ENCODE measurements around the gene NCL. TPM values are rescaled to one million over a fixed set of nuclear protein-coding genes. Genes with fewer than 3 reads are reported as not detected.

Gene NCL
- total RNA-seq, 1 experiment from 2014 or later, result 1,328 TPM

- H3K36me3 ChIP-seq (ENCODE audit: insufficient read depth, low read length, poor library complexity, severe bottlenecking), result no peaks in the 10 kb centered on the region
- TF ChIP-seq EZH2 (IDR thresholded peaks at IDR 0.05; ENCODE audit: borderline replicate concordance, low read depth, low read length, poor library complexity, severe bottlenecking), result no peak
- TF ChIP-seq, protein P1, sequence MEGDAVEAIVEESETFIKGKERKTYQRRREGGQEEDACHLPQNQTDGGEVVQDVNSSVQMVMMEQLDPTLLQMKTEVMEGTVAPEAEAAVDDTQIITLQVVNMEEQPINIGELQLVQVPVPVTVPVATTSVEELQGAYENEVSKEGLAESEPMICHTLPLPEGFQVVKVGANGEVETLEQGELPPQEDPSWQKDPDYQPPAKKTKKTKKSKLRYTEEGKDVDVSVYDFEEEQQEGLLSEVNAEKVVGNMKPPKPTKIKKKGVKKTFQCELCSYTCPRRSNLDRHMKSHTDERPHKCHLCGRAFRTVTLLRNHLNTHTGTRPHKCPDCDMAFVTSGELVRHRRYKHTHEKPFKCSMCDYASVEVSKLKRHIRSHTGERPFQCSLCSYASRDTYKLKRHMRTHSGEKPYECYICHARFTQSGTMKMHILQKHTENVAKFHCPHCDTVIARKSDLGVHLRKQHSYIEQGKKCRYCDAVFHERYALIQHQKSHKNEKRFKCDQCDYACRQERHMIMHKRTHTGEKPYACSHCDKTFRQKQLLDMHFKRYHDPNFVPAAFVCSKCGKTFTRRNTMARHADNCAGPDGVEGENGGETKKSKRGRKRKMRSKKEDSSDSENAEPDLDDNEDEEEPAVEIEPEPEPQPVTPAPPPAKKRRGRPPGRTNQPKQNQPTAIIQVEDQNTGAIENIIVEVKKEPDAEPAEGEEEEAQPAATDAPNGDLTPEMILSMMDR (conservative IDR thresholded peaks at IDR 0.05; ENCODE audit: low read depth, low read length), result no peak
- no TSS peak for BruUV-seq (replicated peaks)
- H3K4me1 ChIP-seq (ENCODE audit: insufficient read depth, low read length, poor library complexity, severe bottlenecking), result no peaks in the 10 kb centered on the region
- no peaks in the 10 kb centered on the region for H3K27me3 ChIP-seq (replicated peaks; ENCODE audit: insufficient read depth, low read depth, low read length, poor library complexity)
- POLR2A ChIA-PET (ENCODE audit: low non-redundant PET), result no interaction called here
- intact Hi-C loops (cut with micrococcal nuclease; ENCODE audit: unreplicated experiment), result no loop called here
- H3K4me3 ChIP-seq (ENCODE audit: low read depth, low read length, poor library complexity, severe bottlenecking), result no peak overlapping the region
- DNase-seq (ENCODE audit: low spot score), result no peak
- CTCF ChIA-PET, result interaction anchor here (0.6 kb wide), 2 partner anchors 60 to 326 kb away, joined by 5 to 8 read pairs; no protein-coding TSS in a partner anchor
- H3K9me3 ChIP-seq (ENCODE audit: low read depth, low read length, poor library complexity, severe bottlenecking), result no peaks in the 10 kb centered on the region
- no peak overlapping the region for H3K27ac ChIP-seq (ENCODE audit: low read depth, low read length, poor library complexity, severe bottlenecking)
Measured at GRCh38 chr2:231429152-231429551, 35.1 kb downstream of the NCL start.

- BruUV-seq (replicated peaks), result no TSS peak
- POLR2A ChIA-PET (ENCODE audit: low non-redundant PET), result no interaction called here
Measured at GRCh38 chr2:231427116-231427515, 37.2 kb downstream of the NCL start.

GRCh38 chr2:231425811-231426703, 38.2 kb downstream of the NCL start:
- ChIA-PET CTCF (no interaction called here), POLR2A (ENCODE audit: low non-redundant PET) (no interaction called here)
- DNase-seq (ENCODE audit: low spot score), result no peak
- TF ChIP-seq, protein P1 (conservative IDR thresholded peaks at IDR 0.05; ENCODE audit: low read depth, low read length), result no peak
- no peak for TF ChIP-seq EZH2 (IDR thresholded peaks at IDR 0.05; ENCODE audit: borderline replicate concordance, low read depth, low read length, poor library complexity, severe bottlenecking)
- Histone ChIP-seq H3K4me1 (ENCODE audit: insufficient read depth, low read length, poor library complexity, severe bottlenecking) (no peaks in the 10 kb centered on the region), H3K9me3 (ENCODE audit: low read depth, low read length, poor library complexity, severe bottlenecking) (no peaks in the 10 kb centered on the region), H3K36me3 (ENCODE audit: insufficient read depth, low read length, poor library complexity, severe bottlenecking) (no peaks in the 10 kb centered on the region), H3K4me3 (ENCODE audit: low read depth, low read length, poor library complexity, severe bottlenecking) (no peak overlapping the region), H3K27ac (ENCODE audit: low read depth, low read length, poor library complexity, severe bottlenecking) (no peak overlapping the region), H3K27me3 (replicated peaks; ENCODE audit: insufficient read depth, low read depth, low read length, poor library complexity) (no peaks in the 10 kb centered on the region)
- no TSS peak for BruUV-seq (replicated peaks)
- intact Hi-C loops (cut with micrococcal nuclease; ENCODE audit: unreplicated experiment), result no loop called here

More at GRCh38 chr2:231427116-231427515, 37.2 kb downstream of the NCL start:
- Histone ChIP-seq H3K36me3 (ENCODE audit: insufficient read depth, low read length, poor library complexity, severe bottlenecking) (no peaks in the 10 kb centered on the region), H3K27ac (ENCODE audit: low read depth, low read length, poor library complexity, severe bottlenecking) (no peak overlapping the region), H3K4me1 (ENCODE audit: insufficient read depth, low read length, poor library complexity, severe bottlenecking) (no peaks in the 10 kb centered on the region), H3K9me3 (ENCODE audit: low read depth, low read length, poor library complexity, severe bottlenecking) (no peaks in the 10 kb centered on the region), H3K27me3 (replicated peaks; ENCODE audit: insufficient read depth, low read depth, low read length, poor library complexity) (no peaks in the 10 kb centered on the region), H3K4me3 (ENCODE audit: low read depth, low read length, poor library complexity, severe bottlenecking) (no peak overlapping the region)
- TF ChIP-seq, protein P1 (conservative IDR thresholded peaks at IDR 0.05; ENCODE audit: low read depth, low read length), result no peak
- TF ChIP-seq EZH2 (IDR thresholded peaks at IDR 0.05; ENCODE audit: borderline replicate concordance, low read depth, low read length, poor library complexity, severe bottlenecking), result no peak
- CTCF ChIA-PET, result no interaction called here
- intact Hi-C loops (cut with micrococcal nuclease; ENCODE audit: unreplicated experiment), result no loop called here
- no peak for DNase-seq (ENCODE audit: low spot score)

Data from A673 (cell line).